VCaP (cell line): ENCODE results near the gene BBS1.

Experiments
- H3K27ac ChIP-seq: fragments of 450-650 bp; 2 replicates; pipeline ENCODE4 v1.5.1; 2017
- TF ChIP-seq, protein P1 (sequence below): fragments of 450-650 bp; conservative IDR thresholded peaks from 2 replicates; pipeline ENCODE4 v1.5.1; 2017; ENCODE audit warnings: mild to moderate bottlenecking, moderate library complexity

The BBS1 gene

DNA sequence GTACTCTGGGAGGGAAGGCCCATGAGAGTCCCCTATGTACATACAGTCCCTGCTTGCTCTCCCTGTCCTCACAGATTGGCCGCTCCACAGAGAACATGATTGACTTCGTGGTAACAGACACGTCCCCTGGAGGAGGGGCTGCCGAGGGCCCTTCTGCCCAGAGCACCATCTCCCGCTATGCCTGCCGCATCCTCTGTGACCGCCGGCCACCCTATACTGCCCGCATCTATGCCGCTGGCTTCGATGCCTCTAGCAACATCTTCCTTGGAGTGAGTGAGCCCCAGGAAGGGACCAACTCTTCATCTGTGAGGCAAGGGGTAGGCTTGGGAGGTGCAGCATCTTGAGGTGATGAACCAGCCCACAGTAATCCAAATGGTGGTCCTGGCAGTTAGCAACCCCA is 37.3 kb upstream of the BBS1 start:
- no peak overlapping the region for H3K27ac ChIP-seq
- TF ChIP-seq, protein P1, sequence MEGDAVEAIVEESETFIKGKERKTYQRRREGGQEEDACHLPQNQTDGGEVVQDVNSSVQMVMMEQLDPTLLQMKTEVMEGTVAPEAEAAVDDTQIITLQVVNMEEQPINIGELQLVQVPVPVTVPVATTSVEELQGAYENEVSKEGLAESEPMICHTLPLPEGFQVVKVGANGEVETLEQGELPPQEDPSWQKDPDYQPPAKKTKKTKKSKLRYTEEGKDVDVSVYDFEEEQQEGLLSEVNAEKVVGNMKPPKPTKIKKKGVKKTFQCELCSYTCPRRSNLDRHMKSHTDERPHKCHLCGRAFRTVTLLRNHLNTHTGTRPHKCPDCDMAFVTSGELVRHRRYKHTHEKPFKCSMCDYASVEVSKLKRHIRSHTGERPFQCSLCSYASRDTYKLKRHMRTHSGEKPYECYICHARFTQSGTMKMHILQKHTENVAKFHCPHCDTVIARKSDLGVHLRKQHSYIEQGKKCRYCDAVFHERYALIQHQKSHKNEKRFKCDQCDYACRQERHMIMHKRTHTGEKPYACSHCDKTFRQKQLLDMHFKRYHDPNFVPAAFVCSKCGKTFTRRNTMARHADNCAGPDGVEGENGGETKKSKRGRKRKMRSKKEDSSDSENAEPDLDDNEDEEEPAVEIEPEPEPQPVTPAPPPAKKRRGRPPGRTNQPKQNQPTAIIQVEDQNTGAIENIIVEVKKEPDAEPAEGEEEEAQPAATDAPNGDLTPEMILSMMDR = no peak

GRCh38 chr11:66473608-66474515 is 36.6 kb upstream of the BBS1 start:
- TF ChIP-seq, protein P1 = no peak
- H3K27ac ChIP-seq = no peak overlapping the region

- no peak overlapping the region for H3K27ac ChIP-seq
- TF ChIP-seq, protein P1 = no peak
Observed at GRCh38 chr11:66475349-66476172, 34.9 kb upstream of the BBS1 start.

DNA sequence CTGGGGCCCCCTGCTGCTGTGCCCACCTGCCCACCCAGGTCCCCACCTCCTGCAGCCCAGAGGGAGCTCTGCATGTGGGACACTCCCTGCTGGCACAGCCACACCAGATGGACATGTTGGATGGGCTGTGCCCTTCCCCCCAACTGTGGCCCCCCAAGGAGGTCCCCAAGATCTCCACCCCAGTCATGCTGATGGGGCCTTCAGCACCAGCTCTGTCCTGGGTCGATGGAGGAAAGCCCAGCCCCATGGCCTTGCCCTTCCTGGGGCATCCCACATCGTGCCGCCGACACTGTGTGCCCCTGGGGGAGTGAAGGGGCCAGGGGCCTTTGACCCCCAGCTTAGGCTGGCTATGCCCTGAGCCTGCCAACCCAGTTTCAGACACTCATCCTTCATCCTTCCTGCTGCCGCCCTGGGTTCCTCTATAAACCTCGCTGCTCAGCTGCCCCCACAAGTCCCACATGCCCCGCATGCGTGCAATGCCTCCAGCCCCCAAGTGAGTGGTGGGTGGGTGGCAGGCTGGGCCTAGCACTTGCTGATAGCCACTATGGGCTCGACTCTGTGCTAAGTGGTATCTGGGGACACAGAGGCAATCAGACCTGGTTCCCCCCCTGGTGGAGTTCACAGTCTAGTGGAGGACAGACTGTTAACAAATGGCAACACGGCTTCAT is 34.1 kb upstream of the BBS1 start:
- TF ChIP-seq, protein P1 = no peak
- 0 out of 2 replicates have a peak overlapping the region, but pooled peaks have one; percentile 1 for H3K27ac ChIP-seq

DNA sequence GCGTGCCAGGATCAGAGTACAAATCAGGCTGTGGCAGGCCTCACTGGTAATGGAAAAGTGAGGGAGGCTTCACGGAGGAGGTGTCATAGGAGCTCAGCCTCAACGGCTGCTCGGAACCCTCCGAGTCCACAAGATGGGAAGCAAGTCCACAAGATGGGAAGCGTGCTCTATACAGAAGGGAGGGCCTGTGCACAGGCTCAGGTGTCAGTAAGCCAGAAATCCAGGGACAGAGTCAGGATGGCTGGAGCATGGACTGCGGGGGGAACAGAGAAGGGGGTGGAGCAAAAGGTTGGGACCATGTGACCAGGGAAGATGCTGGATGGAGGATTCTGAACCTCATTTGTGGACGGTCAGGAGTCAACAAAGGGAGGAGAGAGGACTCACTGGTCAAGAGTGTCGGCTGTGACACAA is 33.6 kb upstream of the BBS1 start:
- TF ChIP-seq, protein P1 = no peak
- 0 out of 2 replicates have a peak overlapping the region, but pooled peaks have one; percentile 1 for H3K27ac ChIP-seq

DNA sequence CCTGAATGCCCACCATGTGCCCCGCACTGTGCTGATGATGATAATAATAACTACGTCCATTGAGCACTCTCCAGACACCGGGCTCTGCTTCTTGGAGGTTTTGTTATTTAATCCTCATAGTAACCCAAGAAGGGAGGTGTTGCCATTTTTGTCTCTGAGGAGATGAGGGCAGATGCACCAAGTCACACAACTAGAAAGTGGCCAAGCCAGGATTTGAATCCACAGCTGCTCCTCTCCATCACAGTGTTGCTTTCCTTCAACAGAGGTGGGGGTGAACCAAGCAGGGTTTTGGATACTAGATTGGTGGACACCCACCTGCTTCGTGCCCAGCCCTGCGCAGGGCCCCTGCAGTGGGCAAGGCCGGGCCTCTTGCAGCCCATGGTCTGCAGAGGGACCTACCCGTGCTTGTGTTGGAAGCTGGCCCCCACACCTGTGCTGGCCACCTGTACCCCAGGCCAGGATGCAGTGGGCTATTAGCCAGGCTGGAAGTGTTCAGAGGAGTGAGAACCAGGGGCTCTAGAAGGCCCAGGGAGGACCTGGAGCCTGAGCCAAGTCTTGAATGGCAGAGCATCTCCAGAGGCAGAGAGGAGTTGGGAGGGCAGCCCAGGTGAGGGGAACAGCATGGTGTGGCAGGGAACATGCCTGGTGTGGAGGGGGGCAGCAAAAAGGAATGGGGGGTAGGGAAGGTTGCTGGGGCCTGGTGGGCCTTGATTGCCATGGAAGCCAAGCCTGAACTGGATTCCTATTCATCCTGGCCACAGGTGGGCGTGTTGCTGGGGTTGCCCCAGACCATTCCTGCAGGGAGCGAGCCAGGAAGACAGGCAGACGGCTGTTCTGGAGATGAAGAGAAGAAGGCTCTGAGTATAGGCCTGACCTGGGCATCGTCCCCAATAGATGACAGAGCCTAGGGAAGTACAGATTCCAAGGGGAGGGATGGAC is 32.9 kb upstream of the BBS1 start:
- no peak overlapping the region for H3K27ac ChIP-seq
- TF ChIP-seq, protein P1 = no peak
